IMR-90 (cell line): ENCODE data around the gene AP1M2. TPM values are rescaled to one million over a fixed set of nuclear protein-coding genes. Genes with fewer than 3 reads are reported as not detected.

ENCODE experiments used
- ATAC-seq: fragments of 200-7000 bp; cut with Tn5 transposase; 2 replicates; pipeline ENCODE4 v1.9.1; 2020; ENCODE audit warnings: low read depth, mild to moderate bottlenecking, moderate library complexity
- BruUV-seq: library from RNA; stranded (reverse); fragments of 400-500 nt; replicated peaks from 2 replicates; lab custom pipeline; 2021; lab: Mats Ljungman, UMichigan
- CTCF ChIA-PET: fragments of 300-600 bp; formaldehyde crosslinking; extraction: SDS; loops from one replicate; lab custom pipeline; 2021; ENCODE audit warnings: antibody characterized with exemption; lab: Yijun Ruan, JAX
- POLR2A ChIA-PET: fragments of 300-600 bp; sonication (Branson Sonifier 250); formaldehyde crosslinking; loops from one replicate; lab custom pipeline; 2022; ENCODE audit warnings: antibody characterized with exemption; ENCODE audit not compliant: unreplicated experiment; lab: Charles Lee
- DNase-seq: peaks from one replicate; pipeline ENCODE4 v3.0.0; 2013
- H2AFZ ChIP-seq: replicated peaks from 2 replicates; pipeline ENCODE3; 2013; ENCODE audit warnings: low read length, mild to moderate bottlenecking; ENCODE audit not compliant: poor library complexity
- H2AK5ac ChIP-seq: 2 replicates; pipeline ENCODE4 v1.6.1; 2013; ENCODE audit warnings: low read depth, low read length, inconsistent platforms
- H2AK9ac ChIP-seq: replicated peaks from 2 replicates; pipeline ENCODE3; 2013; ENCODE audit warnings: mild to moderate bottlenecking, low read depth, low read length, moderate library complexity; ENCODE audit not compliant: poor library complexity
- H2BK120ac ChIP-seq: 2 replicates; pipeline ENCODE4 v1.6.1; 2013; ENCODE audit warnings: low read depth, low read length, inconsistent platforms
- H2BK15ac ChIP-seq: 3 replicates; pipeline ENCODE4 v1.6.1; 2013; ENCODE audit warnings: low read depth, low read length, inconsistent platforms
- H2BK20ac ChIP-seq: 2 replicates; pipeline ENCODE4 v1.6.1; 2013; ENCODE audit warnings: low read depth, mild to moderate bottlenecking, inconsistent platforms, low read length, moderate library complexity
- H2BK5ac ChIP-seq: 2 replicates; pipeline ENCODE4 v1.6.1; 2013; ENCODE audit warnings: mild to moderate bottlenecking, low read depth, low read length, inconsistent platforms; ENCODE audit not compliant: poor library complexity, severe bottlenecking
- H3K14ac ChIP-seq: replicated peaks from 2 replicates; pipeline ENCODE4 v1.6.1; 2013; ENCODE audit warnings: low read depth, low read length, inconsistent platforms
- H3K18ac ChIP-seq: 2 replicates; pipeline ENCODE4 v1.6.1; 2013; ENCODE audit warnings: low read depth, low read length, control low read depth
- H3K23ac ChIP-seq: 2 replicates; pipeline ENCODE4 v1.6.1; 2013; ENCODE audit warnings: low read depth, low read length, inconsistent platforms
- H3K27ac ChIP-seq: 2 replicates; pipeline ENCODE4 v1.5.1; 2013; ENCODE audit warnings: mild to moderate bottlenecking, control low read depth, low read length; ENCODE audit not compliant: insufficient read depth
- H3K27me3 ChIP-seq: 2 replicates; pipeline ENCODE4 v1.6.1; 2013; ENCODE audit warnings: low read length; ENCODE audit not compliant: control insufficient read depth, insufficient read depth
- H3K36me3 ChIP-seq: 2 replicates; pipeline ENCODE4 v1.6.1; 2013; ENCODE audit warnings: low read length, mixed read lengths; ENCODE audit not compliant: control insufficient read depth, insufficient read depth
- H3K4ac ChIP-seq: 2 replicates; pipeline ENCODE4 v1.6.1; 2013; ENCODE audit warnings: low read depth, low read length, inconsistent platforms
- H3K4me1 ChIP-seq: 2 replicates; pipeline ENCODE4 v1.6.1; 2013; ENCODE audit warnings: low read length, mixed read lengths; ENCODE audit not compliant: control insufficient read depth, insufficient read depth
- H3K4me2 ChIP-seq: 2 replicates; pipeline ENCODE4 v1.6.1; 2013; ENCODE audit warnings: low read depth, mild to moderate bottlenecking, control low read depth, low read length, moderate library complexity
- H3K4me3 ChIP-seq: 2 replicates; pipeline ENCODE4 v1.5.1; 2013; ENCODE audit warnings: low read depth, mild to moderate bottlenecking, control low read depth, low read length, moderate library complexity; ENCODE audit not compliant: insufficient read depth
- H3K56ac ChIP-seq: 2 replicates; pipeline ENCODE4 v1.6.1; 2013; ENCODE audit warnings: low read length, inconsistent platforms; ENCODE audit not compliant: insufficient read depth; ENCODE audit errors: extremely low read depth
- H3K79me1 ChIP-seq, 2 experiments: 2 replicates each; pipeline ENCODE4 v1.6.1; 2013; ENCODE audit warnings: low read length in 2 of 2, inconsistent platforms in 1 of 2, low read depth in 1 of 2
- H3K9ac ChIP-seq: 2 replicates; pipeline ENCODE4 v1.6.1; 2013; ENCODE audit warnings: low read depth, low read length, control low read depth
- H3K9me1 ChIP-seq: 2 replicates; pipeline ENCODE4 v1.6.1; 2013; ENCODE audit warnings: low read length, inconsistent platforms; ENCODE audit not compliant: insufficient read depth
- H3K9me3 ChIP-seq: 2 replicates; pipeline ENCODE4 v1.6.1; 2013; ENCODE audit warnings: low read length; ENCODE audit not compliant: control insufficient read depth, insufficient read depth
- H4K20me1 ChIP-seq: 2 replicates; pipeline ENCODE4 v1.6.1; 2013; ENCODE audit warnings: low read length, inconsistent platforms; ENCODE audit not compliant: insufficient read depth
- H4K5ac ChIP-seq: 2 replicates; pipeline ENCODE4 v1.6.1; 2013; ENCODE audit warnings: mild to moderate bottlenecking, low read depth, low read length, control low read depth
- H4K8ac ChIP-seq, 2 experiments: 2 replicates each; pipeline ENCODE4 v1.6.1; 2013; ENCODE audit warnings: low read depth in 2 of 2, low read length in 2 of 2, control low read depth in 1 of 2, inconsistent platforms in 1 of 2
- H4K91ac ChIP-seq: 2 replicates; pipeline ENCODE4 v1.6.1; 2013; ENCODE audit warnings: low read depth, low read length, inconsistent platforms; ENCODE audit not compliant: insufficient read depth
- CHD1 ChIP-seq: IDR thresholded peaks from 2 replicates; pipeline ENCODE4 v1.6.1; 2012; ENCODE audit warnings: low read depth, low read length, improper control_type of control experiment
- MAZ ChIP-seq: IDR thresholded peaks from 2 replicates; pipeline ENCODE4 v1.6.1; 2012; ENCODE audit warnings: low read depth, mild to moderate bottlenecking, low read length, improper control_type of control experiment, moderate library complexity, borderline replicate concordance
- RAD21 ChIP-seq: IDR thresholded peaks from 2 replicates; pipeline ENCODE4 v1.6.1; 2012; ENCODE audit warnings: low read length, improper control_type of control experiment
- WGBS, 2 experiments: methylation state at CpG; one replicate each; pipeline versions ENCODE4 v1.1.5 to v1.1.7; 2013; ENCODE audit warnings: missing lambda C conversion rate in 2 of 2; ENCODE audit not compliant: insufficient read length in 1 of 2; ENCODE audit errors: extremely low coverage in 2 of 2; 5-methylcytosine and 5-hydroxymethylcytosine counted together
- dilution Hi-C: fragments of 300-500 bp; cut with HindIII; formaldehyde crosslinking; loops from one replicate; pipeline ENCODE4 v1.14.3; 2018; ENCODE audit warnings: low sequenced_read_pairs; ENCODE audit not compliant: unreplicated experiment
- in situ Hi-C: fragments of 300-500 bp; cut with MboI; formaldehyde crosslinking; loops from 3 replicates; pipeline ENCODE4 v1.14.3; 2019; ENCODE audit warnings: low sequenced_read_pairs, inconsistent platforms, mixed read lengths
- intact Hi-C: fragments of 100-400 bp; cut with micrococcal nuclease; formaldehyde crosslinking; loops from 2 replicates; pipeline ENCODE4 v1.10.0; 2022
- polyA plus RNA-seq, 3 experiments: library from polyadenylated mRNA; depleted of rRNA; stranded (reverse); fragments of >200 nt; gene quantifications; 2 replicates each; pipeline ENCODE4 v1.2.3, GENCODE V29; 2012; ENCODE audit warnings: low replicate concordance in 1 of 3
- total RNA-seq: library from RNA; depleted of rRNA; stranded (reverse); fragments of >200 nt; gene quantifications from 2 replicates; pipeline ENCODE4 v1.2.3, GENCODE V29; 2012
- TF ChIP-seq, protein P1 (sequence below): conservative IDR thresholded peaks from 2 replicates; pipeline ENCODE4 v1.5.1; 2012; ENCODE audit warnings: mild to moderate bottlenecking, low read depth, low read length, improper control_type of control experiment

AP1M2 gene
- total and polyA plus RNA-seq, 2 of the 4 experiments (the other 2 are of a cell fraction) = 0.17 TPM; not detected in 1

DNA sequence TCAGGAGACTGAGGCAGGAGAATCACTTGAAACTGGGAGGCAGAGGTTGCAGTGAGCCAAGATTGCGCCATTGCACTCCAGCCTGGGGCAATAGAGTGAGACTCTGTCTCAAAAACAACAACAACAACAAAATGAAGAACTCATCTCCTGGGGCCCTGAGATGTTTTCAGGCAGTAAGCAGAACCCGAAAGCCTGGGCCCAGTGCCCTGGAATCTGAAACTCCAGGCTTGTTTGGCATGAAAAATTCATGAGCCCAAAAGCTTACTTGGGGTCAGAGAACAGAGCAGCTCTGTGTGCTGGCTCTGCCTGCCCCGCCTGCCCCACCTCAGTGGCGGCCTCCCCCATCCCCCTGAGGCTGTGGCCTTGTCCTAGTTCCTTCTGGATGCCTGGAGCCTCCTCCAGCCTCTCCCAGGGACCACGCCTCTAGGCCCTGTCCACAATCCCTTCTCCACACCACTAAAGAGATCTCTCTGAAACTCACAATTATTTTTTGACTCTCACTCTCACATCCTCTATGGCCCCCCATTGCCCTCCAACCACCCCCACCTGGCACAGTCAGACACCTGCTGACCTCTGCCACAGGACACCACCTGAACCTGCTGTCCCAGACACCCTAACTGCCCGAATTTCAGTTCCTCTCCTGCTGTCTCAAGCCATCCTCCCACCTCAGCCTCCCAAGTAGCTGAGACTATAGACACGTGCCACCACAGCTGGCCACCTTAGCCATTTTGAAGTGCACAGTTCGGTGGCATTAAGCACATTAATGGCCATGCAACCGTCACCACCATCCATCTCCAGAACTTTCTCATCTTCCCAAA lies 6.9 kb upstream of the AP1M2 start:
- no peak overlapping the region for H4K5ac ChIP-seq
- intact Hi-C loops (no loop called here), in situ Hi-C loops (no loop called here), dilution Hi-C loops (no loop called here)
- no TSS peak for BruUV-seq
- no peaks in the 10 kb centered on the region for H3K79me1 ChIP-seq
- H3K4me2 ChIP-seq = no peak overlapping the region
- ATAC-seq (peak; percentile 59), DNase-seq (no peak)
- H2BK5ac ChIP-seq = no peak overlapping the region
- H3K14ac ChIP-seq = no peak overlapping the region
- no peak overlapping the region for H2BK120ac ChIP-seq
- no peaks in the 10 kb centered on the region; the same call in 1 of the 2 replicates for H3K9me1 ChIP-seq
- H3K9ac ChIP-seq = no peak overlapping the region
- H3K9me3 ChIP-seq = no peaks in the 10 kb centered on the region
- ChIA-PET POLR2A (no interaction called here), CTCF (no interaction called here)
- no peaks in the 10 kb centered on the region for H4K20me1 ChIP-seq
- H2AK9ac ChIP-seq = no peak overlapping the region
- H3K23ac ChIP-seq = no peak overlapping the region
- H2BK20ac ChIP-seq = no peak overlapping the region
- H3K27ac ChIP-seq = no peak overlapping the region; the same call in 1 of the 2 replicates
- WGBS, 2 experiments = 59% methylated on average over 5 of the region's 9 CpGs; no CpG with 5 or more reads in 1 of the 2 experiments
- peaks cover 22% of the 10 kb centered on the region for H3K27me3 ChIP-seq
- no peak overlapping the region for H4K91ac ChIP-seq
- H3K4ac ChIP-seq = no peak overlapping the region
- no peaks in the 10 kb centered on the region; the same call in 1 of the 2 replicates for H3K4me1 ChIP-seq
- TF ChIP-seq MAZ = no peak
- TF ChIP-seq RAD21 = no peak
- TF ChIP-seq, protein P1, sequence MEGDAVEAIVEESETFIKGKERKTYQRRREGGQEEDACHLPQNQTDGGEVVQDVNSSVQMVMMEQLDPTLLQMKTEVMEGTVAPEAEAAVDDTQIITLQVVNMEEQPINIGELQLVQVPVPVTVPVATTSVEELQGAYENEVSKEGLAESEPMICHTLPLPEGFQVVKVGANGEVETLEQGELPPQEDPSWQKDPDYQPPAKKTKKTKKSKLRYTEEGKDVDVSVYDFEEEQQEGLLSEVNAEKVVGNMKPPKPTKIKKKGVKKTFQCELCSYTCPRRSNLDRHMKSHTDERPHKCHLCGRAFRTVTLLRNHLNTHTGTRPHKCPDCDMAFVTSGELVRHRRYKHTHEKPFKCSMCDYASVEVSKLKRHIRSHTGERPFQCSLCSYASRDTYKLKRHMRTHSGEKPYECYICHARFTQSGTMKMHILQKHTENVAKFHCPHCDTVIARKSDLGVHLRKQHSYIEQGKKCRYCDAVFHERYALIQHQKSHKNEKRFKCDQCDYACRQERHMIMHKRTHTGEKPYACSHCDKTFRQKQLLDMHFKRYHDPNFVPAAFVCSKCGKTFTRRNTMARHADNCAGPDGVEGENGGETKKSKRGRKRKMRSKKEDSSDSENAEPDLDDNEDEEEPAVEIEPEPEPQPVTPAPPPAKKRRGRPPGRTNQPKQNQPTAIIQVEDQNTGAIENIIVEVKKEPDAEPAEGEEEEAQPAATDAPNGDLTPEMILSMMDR = no peak
- no peak for TF ChIP-seq CHD1
- H2BK15ac ChIP-seq = no peak overlapping the region
- no peak overlapping the region for H3K4me3 ChIP-seq
- no peaks in the 10 kb centered on the region for H3K36me3 ChIP-seq
- no peak overlapping the region for H2AK5ac ChIP-seq
- H3K56ac ChIP-seq = no peak overlapping the region
- no peak overlapping the region for H4K8ac ChIP-seq
- no peak overlapping the region for H2AFZ ChIP-seq
- H3K18ac ChIP-seq = no peak overlapping the region; the same call in 1 of the 2 replicates
